RWPE2 (cell line): ENCODE measurements around the gene INHBB.

ENCODE experiments used
- ATAC-seq: fragments of 200-7000 bp; cut with Tn5 transposase; 3 replicates; pipeline ENCODE4 v1.9.1; 2021; ENCODE audit warnings: low read depth
- DNase-seq: peaks from one replicate; pipeline ENCODE4 v3.0.0-alpha.2; 2020; ENCODE audit warnings: low spot score
- H3K27ac ChIP-seq: fragments of 450-650 bp; 2 replicates; pipeline ENCODE4 v1.5.1; 2017; ENCODE audit warnings: mild to moderate bottlenecking; ENCODE audit not compliant: poor library complexity, severe bottlenecking
- H3K27me3 ChIP-seq: fragments of 250-450 bp; sonication (Bioruptor Pico); 2 replicates; pipeline ENCODE4 v1.5.1; 2021; ENCODE audit warnings: mild to moderate bottlenecking, moderate library complexity; ENCODE audit not compliant: insufficient read depth, poor library complexity, severe bottlenecking
- H3K36me3 ChIP-seq: fragments of 250-450 bp; sonication (Bioruptor Pico); 2 replicates; pipeline ENCODE4 v1.5.1; 2020; ENCODE audit warnings: low read depth, mild to moderate bottlenecking, moderate library complexity
- H3K4me1 ChIP-seq: fragments of 250-450 bp; sonication (Bioruptor Pico); 2 replicates; pipeline ENCODE4 v1.5.1; 2021; ENCODE audit warnings: mild to moderate bottlenecking, moderate library complexity; ENCODE audit not compliant: insufficient read depth, poor library complexity, severe bottlenecking
- H3K4me3 ChIP-seq: fragments of 250-450 bp; sonication (Bioruptor Pico); 2 replicates; pipeline ENCODE4 v1.5.1; 2021; ENCODE audit warnings: mild to moderate bottlenecking, moderate library complexity; ENCODE audit not compliant: severe bottlenecking
- H3K9me3 ChIP-seq: fragments of 250-450 bp; sonication (Bioruptor Pico); 2 replicates; pipeline ENCODE4 v1.5.1; 2021; ENCODE audit warnings: mild to moderate bottlenecking, moderate library complexity; ENCODE audit not compliant: severe bottlenecking
- CTCF ChIP-seq: fragments of 450-650 bp; IDR thresholded peaks from one replicate; pipeline ENCODE4 v1.5.1; 2017; ENCODE audit warnings: mild to moderate bottlenecking, moderate library complexity; ENCODE audit not compliant: poor library complexity, severe bottlenecking

INHBB gene

GRCh38 chr2:120321721-120322284 is 24.1 kb upstream of the INHBB start:
- no peak overlapping the region for H3K27ac ChIP-seq
- H3K4me1 ChIP-seq: peaks cover 6% of the 10 kb centered on the region
- H3K27me3 ChIP-seq: no peaks in the 10 kb centered on the region
- no peak for ATAC-seq
- H3K9me3 ChIP-seq: no peaks in the 10 kb centered on the region
- H3K4me3 ChIP-seq: no peak overlapping the region
- TF ChIP-seq CTCF: no peak
- no peak for DNase-seq
- H3K36me3 ChIP-seq: no peaks in the 10 kb centered on the region

- no peaks in the 10 kb centered on the region for H3K27me3 ChIP-seq
- no peak overlapping the region for H3K4me3 ChIP-seq
- no peak for TF ChIP-seq CTCF
- H3K36me3 ChIP-seq: no peaks in the 10 kb centered on the region
- ATAC-seq (no peak), DNase-seq (no peak)
- H3K4me1 ChIP-seq: peaks cover 6% of the 10 kb centered on the region
- no peak overlapping the region for H3K27ac ChIP-seq
- no peaks in the 10 kb centered on the region for H3K9me3 ChIP-seq
Observed at GRCh38 chr2:120322329-120322728, 23.6 kb upstream of the INHBB start.

GRCh38 chr2:120323214-120323613 is 22.7 kb upstream of the INHBB start:
- H3K4me1 ChIP-seq: peaks cover 6% of the 10 kb centered on the region
- H3K27ac ChIP-seq: no peak overlapping the region
- no peak for TF ChIP-seq CTCF
- no peaks in the 10 kb centered on the region for H3K36me3 ChIP-seq
- no peaks in the 10 kb centered on the region for H3K27me3 ChIP-seq
- DNase-seq: no peak
- no peak for ATAC-seq
- no peaks in the 10 kb centered on the region for H3K9me3 ChIP-seq
- no peak overlapping the region for H3K4me3 ChIP-seq

- Histone ChIP-seq H3K36me3 (no peaks in the 10 kb centered on the region), H3K4me3 (no peak overlapping the region), H3K27ac (no peak overlapping the region), H3K4me1 (peaks cover 6% of the 10 kb centered on the region), H3K27me3 (no peaks in the 10 kb centered on the region), H3K9me3 (no peaks in the 10 kb centered on the region)
- TF ChIP-seq CTCF: no peak
- ATAC-seq (no peak), DNase-seq (no peak)
Observed at GRCh38 chr2:120323807-120324399, 22.0 kb upstream of the INHBB start.

GRCh38 chr2:120324933-120325332 is 21.0 kb upstream of the INHBB start:
- ATAC-seq (no peak), DNase-seq (no peak)
- no peak overlapping the region for H3K27ac ChIP-seq
- no peak overlapping the region for H3K4me3 ChIP-seq
- no peaks in the 10 kb centered on the region for H3K36me3 ChIP-seq
- no peaks in the 10 kb centered on the region for H3K9me3 ChIP-seq
- H3K27me3 ChIP-seq: no peaks in the 10 kb centered on the region
- H3K4me1 ChIP-seq: peaks cover 6% of the 10 kb centered on the region
- TF ChIP-seq CTCF: no peak
